Smooth muscle cell (in vitro differentiated cells): ENCODE data around the gene EMCN. TPM values are rescaled to one million over a fixed set of nuclear protein-coding genes. Genes with fewer than 3 reads are reported as not detected.
A peak's percentile ranks its signal among the peaks of the same experiment; 100 is the strongest.
"Not testable (repeated sequence)": the region's sequence is repeated elsewhere in the genome, so short reads cannot be mapped to it uniquely, and the experiment has no call there.

Experiments
- DNase-seq: peaks from one replicate; lab custom pipeline; 2025; ENCODE audit not compliant: unreplicated experiment; lab: John Stamatoyannopoulos, UW
- H2AFZ ChIP-seq: fragments of 200-600 bp; sonication (generic); 2 replicates; pipeline ENCODE4 v1.6.0; 2016; ENCODE audit warnings: antibody characterized with exemption, low read depth, mild to moderate bottlenecking
- H3F3A ChIP-seq: fragments of 200-600 bp; sonication (generic); 2 replicates; pipeline ENCODE4 v1.6.0; 2017; ENCODE audit warnings: antibody characterized with exemption, low read depth
- H3K27ac ChIP-seq: fragments of 200-600 bp; sonication (generic); 2 replicates; pipeline ENCODE4 v1.5.1; 2016; ENCODE audit warnings: low read depth, mild to moderate bottlenecking
- H3K27me3 ChIP-seq: fragments of 200-600 bp; sonication (generic); 2 replicates; pipeline ENCODE4 v1.6.1; 2016; ENCODE audit warnings: low read depth, mild to moderate bottlenecking
- H3K36me3 ChIP-seq: fragments of 200-600 bp; sonication (generic); 2 replicates; pipeline ENCODE4 v1.5.1; 2016; ENCODE audit warnings: low read depth
- H3K4me1 ChIP-seq: fragments of 200-600 bp; sonication (generic); 2 replicates; pipeline ENCODE4 v1.5.1; 2016; ENCODE audit warnings: low read depth
- H3K4me2 ChIP-seq: fragments of 200-600 bp; sonication (generic); 2 replicates; pipeline ENCODE4 v1.6.0; 2016; ENCODE audit warnings: mild to moderate bottlenecking
- H3K4me3 ChIP-seq: fragments of 200-600 bp; sonication (generic); 2 replicates; pipeline ENCODE4 v1.5.1; 2016; ENCODE audit warnings: mild to moderate bottlenecking
- H3K79me2 ChIP-seq: fragments of 200-600 bp; sonication (generic); 2 replicates; pipeline ENCODE4 v1.6.0; 2016; ENCODE audit warnings: low read depth, mild to moderate bottlenecking
- H3K9ac ChIP-seq: fragments of 200-600 bp; sonication (generic); 2 replicates; pipeline ENCODE4 v1.6.0; 2016; ENCODE audit warnings: low read depth
- H3K9me3 ChIP-seq: fragments of 200-600 bp; sonication (generic); replicated peaks from 2 replicates; pipeline ENCODE4 v1.5.1; 2016; ENCODE audit warnings: low read depth
- H4K20me1 ChIP-seq: fragments of 200-600 bp; sonication (generic); 2 replicates; pipeline ENCODE4 v1.6.0; 2016; ENCODE audit warnings: low read depth
- WGBS: methylation state at CpG from one replicate; pipeline ENCODE4 v1.1.7; 2016; ENCODE audit warnings: low lambda C conversion rate; 5-methylcytosine and 5-hydroxymethylcytosine counted together
- polyA plus RNA-seq: library from polyadenylated mRNA; unstranded; fragments of >200 nt; fragmentation: Nextera tagmentation; extraction: Ambion mirVana; gene quantifications from 2 replicates; pipeline ENCODE4 v1.2.1, GENCODE V29; 2016
- total RNA-seq: library from RNA; depleted of rRNA; stranded (reverse); fragments of >200 nt; gene quantifications from 2 replicates; pipeline ENCODE4 v1.2.3, GENCODE V29; 2014
- TF ChIP-seq, protein P1 (sequence below): fragments of 200-600 bp; sonication (generic); IDR thresholded peaks from 2 replicates; pipeline ENCODE4 v1.5.1; 2017; ENCODE audit warnings: borderline replicate concordance, mild to moderate bottlenecking, antibody characterized with exemption; ENCODE audit not compliant: insufficient read depth, poor library complexity, severe bottlenecking

Gene EMCN
- total and polyA plus RNA-seq, 2 experiments from 2014 or later = not detected

DNA sequence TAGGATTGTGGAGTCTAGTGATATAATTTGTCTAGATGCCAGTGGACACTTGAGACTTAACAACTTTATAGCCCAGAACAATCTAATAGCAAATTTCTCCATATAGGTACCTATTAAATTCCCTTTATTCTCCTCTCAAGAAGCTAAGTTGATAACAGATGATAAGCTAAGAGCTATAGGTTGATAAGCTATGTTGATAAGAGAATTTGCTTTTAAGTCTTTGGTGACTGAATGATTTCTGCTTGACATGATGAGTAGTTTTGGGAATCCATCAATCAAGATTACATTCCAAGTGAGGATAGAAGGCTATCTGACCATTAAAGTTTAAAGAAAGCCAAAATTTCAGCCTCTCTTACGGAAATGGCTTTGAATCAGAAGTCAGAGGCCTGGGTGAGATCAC is 131.6 kb downstream of the EMCN start:
- Histone ChIP-seq H3K9ac (no peak overlapping the region), H3K79me2 (no peaks in the 10 kb centered on the region), H3K36me3 (no peaks in the 10 kb centered on the region), H3K27me3 (no peaks in the 10 kb centered on the region), H3K4me2 (no peak overlapping the region), H3K4me3 (no peak overlapping the region), H3K27ac (no peak overlapping the region), H2AFZ (no peak overlapping the region), H3F3A (no peaks in the 10 kb centered on the region), H4K20me1 (no peaks in the 10 kb centered on the region), H3K4me1 (no peaks in the 10 kb centered on the region), H3K9me3 (no peaks in the 10 kb centered on the region)
- TF ChIP-seq, protein P1, sequence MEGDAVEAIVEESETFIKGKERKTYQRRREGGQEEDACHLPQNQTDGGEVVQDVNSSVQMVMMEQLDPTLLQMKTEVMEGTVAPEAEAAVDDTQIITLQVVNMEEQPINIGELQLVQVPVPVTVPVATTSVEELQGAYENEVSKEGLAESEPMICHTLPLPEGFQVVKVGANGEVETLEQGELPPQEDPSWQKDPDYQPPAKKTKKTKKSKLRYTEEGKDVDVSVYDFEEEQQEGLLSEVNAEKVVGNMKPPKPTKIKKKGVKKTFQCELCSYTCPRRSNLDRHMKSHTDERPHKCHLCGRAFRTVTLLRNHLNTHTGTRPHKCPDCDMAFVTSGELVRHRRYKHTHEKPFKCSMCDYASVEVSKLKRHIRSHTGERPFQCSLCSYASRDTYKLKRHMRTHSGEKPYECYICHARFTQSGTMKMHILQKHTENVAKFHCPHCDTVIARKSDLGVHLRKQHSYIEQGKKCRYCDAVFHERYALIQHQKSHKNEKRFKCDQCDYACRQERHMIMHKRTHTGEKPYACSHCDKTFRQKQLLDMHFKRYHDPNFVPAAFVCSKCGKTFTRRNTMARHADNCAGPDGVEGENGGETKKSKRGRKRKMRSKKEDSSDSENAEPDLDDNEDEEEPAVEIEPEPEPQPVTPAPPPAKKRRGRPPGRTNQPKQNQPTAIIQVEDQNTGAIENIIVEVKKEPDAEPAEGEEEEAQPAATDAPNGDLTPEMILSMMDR = no peak
- no peak for DNase-seq
- WGBS = 32% methylated on average over 1 of the region's 1 CpG

DNA sequence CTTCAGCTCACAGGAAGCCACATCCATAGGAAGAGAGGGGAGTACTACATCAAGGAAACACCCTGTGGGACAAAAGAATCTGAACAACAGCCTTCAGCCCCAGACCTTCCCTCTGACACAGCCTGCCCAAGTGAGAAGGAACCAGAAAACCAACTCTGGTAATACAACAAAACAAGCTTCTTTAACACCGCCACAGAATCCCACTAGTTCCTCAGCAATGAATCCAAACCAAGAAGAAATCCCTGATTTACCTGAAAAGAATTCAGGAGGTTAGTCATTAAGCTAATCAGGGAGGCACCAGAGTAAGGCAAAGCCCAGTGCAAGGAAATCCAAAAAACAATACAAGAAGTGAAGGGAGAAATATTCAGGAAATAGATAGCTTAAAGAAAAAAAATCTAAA is 137.4 kb downstream of the EMCN start:
- not testable (repeated sequence) for H3K4me3 ChIP-seq, H3F3A ChIP-seq, H3K4me1 ChIP-seq, H3K9ac ChIP-seq, H2AFZ ChIP-seq, DNase-seq, H3K27ac ChIP-seq, H3K9me3 ChIP-seq, H4K20me1 ChIP-seq, H3K27me3 ChIP-seq, H3K4me2 ChIP-seq, H3K79me2 ChIP-seq, H3K36me3 ChIP-seq
- 77% methylated on average over 1 of the region's 1 CpG for WGBS

DNA sequence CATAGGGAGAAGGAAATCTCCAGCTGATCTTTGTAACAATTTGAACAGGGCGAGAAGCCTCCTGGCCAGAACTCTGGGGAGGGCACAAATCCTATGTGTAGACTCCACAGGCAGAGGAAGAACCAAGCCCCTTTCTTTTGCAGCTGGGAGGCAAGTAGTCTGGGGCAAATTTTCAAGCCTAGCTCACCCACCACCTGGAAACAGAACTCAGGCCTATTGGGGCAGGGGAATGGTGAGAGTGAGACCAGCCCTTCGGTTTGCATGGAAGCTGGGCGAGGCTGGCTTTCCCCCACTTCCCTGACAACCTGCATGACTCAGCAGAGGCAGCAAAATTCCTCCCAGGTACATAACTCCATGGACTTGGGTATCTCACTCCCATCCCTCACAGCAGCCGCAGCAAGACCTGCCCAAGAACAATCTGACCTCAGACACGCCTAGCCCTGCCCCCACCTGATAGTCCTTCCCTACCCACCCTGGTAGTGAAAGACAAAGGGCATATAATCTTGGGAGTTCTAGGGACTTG is 138.2 kb downstream of the EMCN start:
- no peak overlapping the region for H3K4me2 ChIP-seq
- H3K27ac ChIP-seq = no peak overlapping the region

DNA sequence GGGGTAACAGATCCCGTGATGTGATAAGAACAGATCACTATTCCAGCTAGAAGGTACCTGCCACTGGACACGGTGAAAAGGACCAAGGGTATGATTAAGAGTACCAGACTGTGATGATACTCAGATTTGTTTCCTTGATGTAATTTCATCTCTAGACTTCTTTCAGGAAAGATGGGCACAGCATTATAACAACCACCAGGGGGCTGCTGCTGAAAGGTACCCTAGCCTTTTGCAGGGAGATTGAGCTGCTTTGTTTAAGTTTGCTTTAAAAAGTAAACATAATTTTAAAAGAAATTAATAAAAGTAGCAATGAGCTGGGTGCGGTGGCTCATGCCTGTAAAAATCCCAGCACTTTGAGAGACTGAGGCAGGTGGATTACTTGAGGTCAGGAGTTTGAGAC is 145.4 kb downstream of the EMCN start:
- DNase-seq = no peak
- Histone ChIP-seq H3K27ac (no peak overlapping the region), H2AFZ (no peak overlapping the region), H4K20me1 (no peaks in the 10 kb centered on the region), H3K27me3 (no peaks in the 10 kb centered on the region), H3K79me2 (no peaks in the 10 kb centered on the region), H3K4me3 (no peak overlapping the region), H3K9ac (no peak overlapping the region), H3K4me1 (no peaks in the 10 kb centered on the region), H3K9me3 (no peaks in the 10 kb centered on the region), H3K4me2 (no peak overlapping the region), H3F3A (no peaks in the 10 kb centered on the region), H3K36me3 (no peaks in the 10 kb centered on the region)
- 78% methylated on average over 3 of the region's 3 CpGs for WGBS
- TF ChIP-seq, protein P1 = peak; percentile 56

More for the DNA sequence above, 138.2 kb downstream of the EMCN start:
- no peak overlapping the region for H3K4me3 ChIP-seq
- no peaks in the 10 kb centered on the region for H4K20me1 ChIP-seq
- H3K9me3 ChIP-seq = no peaks in the 10 kb centered on the region
- no peak for DNase-seq
- WGBS = 91% methylated on average over 5 of the region's 5 CpGs
- no peaks in the 10 kb centered on the region for H3F3A ChIP-seq
- H3K79me2 ChIP-seq = no peaks in the 10 kb centered on the region
- H3K4me1 ChIP-seq = no peaks in the 10 kb centered on the region
- no peaks in the 10 kb centered on the region for H3K27me3 ChIP-seq
- H2AFZ ChIP-seq = no peak overlapping the region
- TF ChIP-seq, protein P1 = no peak
- H3K36me3 ChIP-seq = no peaks in the 10 kb centered on the region
- no peak overlapping the region for H3K9ac ChIP-seq
